ENCODE data around the gene PTPRT.

GRCh38 chr20:42102000-42102399, 1087.7 kb downstream of the PTPRT start:
- TF ChIP-seq SPI1 (IDR thresholded peaks at IDR 0.05; ENCODE audit: borderline replicate concordance, insufficient read depth, low read depth, low read length) (no peak), RBBP5 (conservative IDR thresholded peaks at IDR 0.05) (no peak), CEBPB (IDR thresholded peaks at IDR 0.05; ENCODE audit: borderline replicate concordance in 1 of 2, low read depth in 2 of 2, low read length in 2 of 2) (no peak), ZNF274 (IDR thresholded peaks at IDR 0.05; ENCODE audit: insufficient read depth, insufficient read length) (no peak), SREBF1 (IDR thresholded peaks at IDR 0.05; ENCODE audit: low read length) (no peak), CTCF (IDR thresholded peaks at IDR 0.05 in 2 of 3, conservative IDR thresholded peaks at IDR 0.05 in 1 of 3; ENCODE audit: control insufficient read depth in 2 of 3, extremely low read depth in 1 of 3, insufficient read depth in 1 of 3, low read depth in 3 of 3, low read length in 3 of 3) (no peak), RCOR1 (conservative IDR thresholded peaks at IDR 0.05; ENCODE audit: low read depth, low read length) (no peak), TARDBP (IDR thresholded peaks at IDR 0.05; ENCODE audit: borderline replicate concordance) (no peak), POLR2AphosphoS5 (IDR thresholded peaks at IDR 0.05; ENCODE audit: low read length) (no peak), MAX (IDR thresholded peaks at IDR 0.05; ENCODE audit: low read depth, low read length) (no peak), YBX1 (IDR thresholded peaks at IDR 0.05) (no peak)
